HG02840 (cell line): Measurements from ENCODE around the gene PRKCZ.
"Not testable (repeated sequence)": the region's sequence is repeated elsewhere in the genome, so short reads cannot be mapped to it uniquely, and the experiment has no call there.

Experiments used
- ATAC-seq: cut with Tn5 transposase; IDR thresholded peaks from one replicate; pipeline ENCODE4 v1.9.1; 2021; ENCODE audit warnings: mild to moderate bottlenecking, moderate library complexity, moderate number of reproducible peaks; ENCODE audit not compliant: unreplicated experiment, low FRiP score

Gene PRKCZ

DNA sequence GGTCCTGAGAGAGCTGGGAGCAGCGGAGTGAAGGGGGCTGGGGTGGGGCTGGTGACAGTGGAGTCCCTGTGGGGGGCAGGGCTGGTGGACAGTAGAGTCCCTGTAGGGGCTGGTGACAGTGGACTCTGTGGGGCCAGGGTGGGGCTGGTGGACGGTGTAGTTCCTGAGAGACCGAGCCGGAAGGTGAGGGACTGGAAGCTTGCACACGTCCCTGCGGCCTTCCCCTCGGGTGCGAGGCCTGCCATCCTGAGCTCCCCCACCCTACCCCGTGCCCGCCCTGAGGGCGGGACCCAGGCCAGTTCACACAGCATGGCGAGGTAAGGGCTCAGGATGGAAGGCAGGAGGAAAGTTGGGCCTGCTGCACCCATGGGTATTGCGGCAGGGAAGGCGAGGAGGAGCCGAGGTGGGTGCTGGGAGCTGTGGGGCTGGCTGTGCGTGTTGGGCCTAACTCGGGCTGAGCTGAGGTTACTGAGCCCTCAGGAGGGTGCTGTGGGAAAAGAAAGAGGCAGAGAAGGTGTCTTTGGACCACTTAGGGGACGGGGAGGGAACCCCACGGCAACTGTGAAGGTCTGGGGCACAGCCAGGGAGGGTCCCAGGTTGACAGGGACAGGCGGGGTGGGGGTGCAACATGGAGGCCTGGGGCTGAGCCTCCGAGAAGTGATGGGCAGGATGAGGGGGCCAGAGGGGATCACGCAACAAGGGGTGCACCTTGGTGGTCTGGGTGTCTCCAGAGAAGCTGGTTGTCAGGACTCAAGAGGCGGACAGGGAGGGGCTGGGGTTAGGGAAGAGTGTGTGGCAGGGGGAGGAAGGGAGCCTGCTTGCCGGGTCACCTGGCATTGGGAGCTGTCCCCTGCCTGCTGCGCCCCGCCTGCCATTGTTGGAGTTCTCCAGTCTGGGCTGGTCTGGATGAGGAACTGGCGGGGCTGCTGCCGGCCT lies 60.8 kb downstream of the PRKCZ start:
- no peak for ATAC-seq

DNA sequence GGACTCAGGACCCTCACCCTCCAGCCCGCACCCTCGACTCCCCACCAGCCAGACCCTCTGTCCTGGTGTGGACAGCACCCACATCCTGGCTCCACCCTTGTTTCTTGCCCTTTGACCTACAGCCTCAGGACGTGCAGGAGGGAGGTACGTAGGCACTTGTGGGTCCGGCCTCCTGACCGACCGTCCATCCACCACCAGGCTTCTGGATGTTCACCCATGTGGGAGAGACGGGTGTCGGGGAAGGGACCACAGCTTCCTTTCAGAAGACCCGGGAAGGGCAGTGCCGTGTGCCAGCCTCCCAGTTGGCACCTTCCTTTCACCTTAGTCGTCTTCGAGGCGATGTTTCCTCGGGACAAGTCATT lies 61.4 kb downstream of the PRKCZ start:
- ATAC-seq: no peak

DNA sequence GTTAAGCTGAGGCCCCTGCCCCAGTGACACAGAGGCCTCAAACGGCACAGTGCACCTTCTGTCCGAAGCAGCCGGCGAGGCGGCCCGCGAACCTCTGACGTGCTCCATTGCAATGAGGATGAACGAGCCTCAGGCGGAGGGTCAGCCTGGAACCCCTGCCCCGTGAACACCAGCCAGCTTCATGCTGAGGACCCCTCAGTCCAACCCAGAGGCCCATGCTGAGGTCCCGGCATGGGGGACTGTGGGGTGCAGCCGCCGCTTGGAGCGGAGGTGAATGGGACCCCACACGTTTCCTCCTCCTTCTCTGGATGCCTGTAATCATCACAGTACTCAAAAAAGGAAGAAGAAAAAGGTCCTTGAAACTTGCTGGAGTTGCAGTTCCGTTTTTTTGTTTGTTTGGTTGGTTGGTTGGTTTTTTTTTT lies 62.1 kb downstream of the PRKCZ start:
- ATAC-seq: no peak

DNA sequence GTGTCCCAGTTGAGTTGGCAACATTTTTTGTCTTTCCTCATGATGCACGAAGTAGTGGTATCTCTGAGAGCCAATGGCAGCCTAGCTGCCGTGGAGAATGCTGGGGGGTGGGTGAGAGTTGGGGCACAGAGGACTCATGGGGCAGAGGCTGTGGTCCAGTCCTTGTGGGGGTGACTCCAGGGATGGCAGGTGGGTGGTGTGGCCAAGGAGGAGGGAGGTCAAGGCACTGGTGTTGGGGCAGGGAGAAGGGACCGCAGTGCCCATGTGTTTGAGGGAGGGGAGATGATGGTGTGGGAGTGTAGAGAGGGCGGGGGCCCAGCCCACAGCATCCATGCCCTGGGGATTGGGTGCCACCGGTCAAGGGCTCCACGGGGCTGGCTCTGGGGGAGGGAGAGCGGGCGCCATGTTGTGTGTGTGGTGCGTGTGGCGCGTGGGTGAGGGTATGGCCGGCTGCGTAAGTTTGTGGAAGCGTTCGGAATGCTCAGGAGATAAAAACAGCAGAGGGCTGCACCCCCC lies 63.5 kb downstream of the PRKCZ start:
- no peak for ATAC-seq

DNA sequence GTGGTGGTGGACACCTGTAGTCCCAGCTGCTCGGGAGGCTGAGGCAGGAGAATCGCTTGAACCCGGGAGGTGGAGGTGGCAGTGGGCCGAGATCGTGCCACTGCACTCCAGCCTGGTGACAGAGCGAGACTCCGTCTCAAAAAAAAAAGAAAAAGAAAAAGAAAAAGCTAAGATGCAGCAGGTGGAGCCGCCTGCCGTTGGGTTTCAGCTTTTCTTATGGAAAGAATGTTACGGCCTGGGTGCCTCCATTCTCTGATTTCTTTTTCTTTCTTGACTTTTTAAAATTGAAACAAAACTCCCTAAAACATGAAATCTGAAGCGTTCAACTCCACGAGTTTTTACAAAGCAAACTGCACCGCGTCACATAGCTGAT lies 64.4 kb downstream of the PRKCZ start:
- ATAC-seq: not testable (repeated sequence)

DNA sequence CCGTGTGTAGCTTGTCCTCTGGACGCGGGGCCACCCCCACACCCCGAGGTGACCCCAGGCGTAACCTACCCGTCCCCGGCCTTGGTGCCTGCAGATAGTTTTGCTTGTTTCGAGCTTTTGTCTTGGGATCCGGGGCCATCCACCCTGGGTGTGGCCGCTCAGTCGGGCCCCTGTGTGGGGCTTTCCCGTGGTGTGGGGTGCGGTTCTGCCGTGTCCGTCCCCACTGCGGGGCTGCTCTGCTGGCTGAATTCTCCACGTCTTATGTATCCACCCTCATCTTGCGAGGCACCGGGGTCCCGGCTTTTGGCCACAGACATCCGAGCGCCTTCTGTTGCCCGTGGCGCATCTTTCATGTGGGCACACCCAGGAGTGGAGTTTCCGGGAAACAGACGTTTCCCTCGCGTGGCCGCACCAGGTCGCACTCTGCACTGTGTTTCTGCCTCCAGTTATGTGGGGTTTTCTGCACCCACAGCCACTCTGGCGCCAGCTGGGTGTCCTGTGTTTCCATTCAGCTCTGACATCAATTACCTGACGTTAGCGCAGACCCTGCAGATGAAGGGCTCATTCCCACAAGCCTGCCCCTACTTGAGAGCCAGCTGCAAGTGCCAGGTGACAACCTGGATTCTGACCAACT lies 64.9 kb downstream of the PRKCZ start:
- ATAC-seq: no peak

DNA sequence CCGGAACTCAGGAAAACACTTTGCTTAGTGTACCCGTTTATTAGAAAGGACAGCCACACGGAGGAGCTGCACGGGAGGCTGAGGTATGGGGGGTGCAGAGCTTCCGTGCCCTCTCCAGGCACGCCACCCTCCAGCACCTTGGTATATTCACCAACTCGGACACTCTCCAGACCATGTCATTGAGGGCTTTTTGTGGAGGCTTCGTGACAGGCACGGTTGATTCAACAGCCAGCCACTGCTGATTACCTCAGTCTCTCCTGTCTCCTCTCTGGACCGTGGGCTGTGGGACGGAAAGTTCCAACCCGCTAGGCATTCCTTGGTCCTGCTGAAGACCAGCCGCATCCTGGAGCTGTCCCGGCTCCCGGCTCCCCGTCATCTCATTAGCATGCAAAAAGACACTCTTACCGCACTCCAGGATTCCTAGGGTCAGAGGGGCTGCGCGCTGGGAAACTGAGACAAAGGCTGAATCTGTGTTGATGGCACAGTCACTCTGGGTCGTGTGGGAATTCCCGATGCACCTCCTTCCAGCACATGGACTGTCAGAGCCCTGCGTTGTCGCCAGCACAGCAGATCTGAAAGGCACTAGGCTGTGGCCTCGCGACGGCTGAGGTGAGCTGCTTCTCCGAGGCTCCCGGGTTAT lies 65.6 kb downstream of the PRKCZ start:
- ATAC-seq: no peak

DNA sequence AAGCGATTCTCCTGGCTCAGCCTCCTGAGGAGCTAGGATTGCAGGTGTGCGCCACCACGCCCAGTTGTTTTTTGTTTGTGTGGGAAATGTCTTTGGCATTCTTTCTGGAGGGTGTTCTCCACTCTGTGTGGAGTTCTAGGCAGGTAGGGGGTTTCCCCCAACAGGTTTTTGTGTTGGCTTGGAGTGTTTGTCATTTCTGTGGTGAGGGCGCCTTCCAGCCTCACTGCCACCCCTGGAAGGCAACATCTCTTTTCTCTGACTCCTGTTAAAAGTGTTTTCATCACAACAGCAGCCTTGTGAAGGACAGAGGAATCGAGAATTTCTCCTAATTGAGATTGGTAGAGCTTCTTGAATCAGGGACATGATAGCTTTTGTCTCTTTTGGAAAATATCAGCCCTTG lies 69.7 kb downstream of the PRKCZ start:
- ATAC-seq: no peak

DNA sequence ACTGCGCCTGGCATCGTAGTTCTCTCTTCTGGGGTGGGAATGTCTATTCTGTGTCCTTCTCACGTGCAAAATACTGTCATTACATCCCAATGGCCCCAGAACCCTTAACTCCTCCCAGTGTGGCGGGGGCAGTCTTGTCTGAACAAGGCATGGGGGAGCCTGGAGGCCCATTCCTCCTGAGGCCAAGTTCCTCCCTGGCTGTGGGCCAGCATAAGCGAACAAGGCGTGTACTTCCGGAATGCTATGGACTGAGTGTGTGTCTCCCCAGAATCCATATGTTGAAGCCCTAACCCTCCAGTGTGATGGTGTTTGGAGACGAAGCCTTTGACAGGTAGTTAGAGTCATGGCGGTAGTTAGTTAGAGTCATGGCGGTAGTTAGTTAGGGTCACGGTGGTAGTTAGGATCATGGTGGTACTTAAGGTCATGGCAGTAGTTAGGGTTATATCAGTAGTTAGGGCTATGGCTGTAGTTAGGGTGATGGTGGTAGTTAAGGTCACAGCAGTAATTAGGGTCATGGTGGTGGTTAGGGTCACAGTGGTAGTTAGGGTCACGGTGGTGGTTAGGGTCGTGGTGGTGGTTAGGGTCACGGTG lies 71.0 kb downstream of the PRKCZ start:
- ATAC-seq: no peak

DNA sequence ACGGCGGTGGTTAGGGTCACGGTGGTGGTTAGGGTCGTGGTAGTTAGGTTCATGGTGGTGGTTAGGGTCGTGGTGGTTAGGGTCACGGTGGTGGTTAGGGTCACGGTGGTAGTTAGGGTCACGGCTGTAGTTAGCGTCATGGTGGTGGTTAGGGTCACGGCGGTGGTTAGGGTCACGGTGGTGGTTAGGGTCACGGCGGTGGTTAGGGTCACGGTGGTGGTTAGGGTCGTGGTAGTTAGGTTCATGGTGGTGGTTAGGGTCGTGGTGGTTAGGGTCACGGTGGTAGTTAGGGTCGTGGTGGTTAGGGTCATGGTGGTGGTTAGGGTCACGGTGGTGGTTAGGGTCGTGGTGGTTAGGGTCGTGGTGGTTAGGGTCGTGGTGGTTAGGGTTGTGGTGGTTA lies 71.6 kb downstream of the PRKCZ start:
- ATAC-seq: not testable (repeated sequence)

DNA sequence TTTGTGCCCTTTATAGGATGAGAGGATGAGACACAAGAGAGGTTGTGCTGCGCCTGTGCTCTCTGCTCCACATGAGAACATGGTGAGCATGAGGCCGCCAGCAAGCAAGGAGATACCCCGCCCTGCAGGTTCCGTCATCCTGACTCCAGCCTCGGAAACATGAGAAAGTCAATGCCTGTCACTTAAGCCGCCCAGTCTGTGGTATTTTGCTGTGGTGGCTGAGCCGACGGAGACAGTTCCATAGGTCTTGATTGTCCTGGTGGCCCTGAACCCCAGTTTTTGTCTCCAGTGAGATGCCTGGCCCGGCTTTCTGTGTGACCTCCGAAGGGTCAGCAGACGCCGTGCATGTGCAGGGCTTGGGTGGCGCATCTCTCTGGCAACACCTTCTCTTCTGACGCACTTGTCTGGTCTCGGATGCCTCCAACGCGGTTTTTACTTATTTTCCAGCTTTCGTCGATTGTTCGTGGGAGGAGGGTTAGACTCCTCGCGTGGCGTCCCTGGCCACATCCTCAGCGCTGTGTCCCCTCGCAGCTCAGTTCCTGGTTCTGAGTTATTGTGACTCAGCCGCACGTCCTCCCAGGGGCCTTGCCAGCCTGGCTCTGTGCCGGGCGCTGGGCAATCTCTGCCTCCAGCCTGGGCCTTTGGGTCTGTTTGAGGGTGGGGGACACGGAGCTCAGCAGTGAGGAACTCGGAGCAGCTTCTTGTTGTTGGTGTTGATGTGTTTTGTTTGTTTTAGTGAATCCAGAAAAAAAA lies 74.4 kb downstream of the PRKCZ start:
- ATAC-seq: no peak

DNA sequence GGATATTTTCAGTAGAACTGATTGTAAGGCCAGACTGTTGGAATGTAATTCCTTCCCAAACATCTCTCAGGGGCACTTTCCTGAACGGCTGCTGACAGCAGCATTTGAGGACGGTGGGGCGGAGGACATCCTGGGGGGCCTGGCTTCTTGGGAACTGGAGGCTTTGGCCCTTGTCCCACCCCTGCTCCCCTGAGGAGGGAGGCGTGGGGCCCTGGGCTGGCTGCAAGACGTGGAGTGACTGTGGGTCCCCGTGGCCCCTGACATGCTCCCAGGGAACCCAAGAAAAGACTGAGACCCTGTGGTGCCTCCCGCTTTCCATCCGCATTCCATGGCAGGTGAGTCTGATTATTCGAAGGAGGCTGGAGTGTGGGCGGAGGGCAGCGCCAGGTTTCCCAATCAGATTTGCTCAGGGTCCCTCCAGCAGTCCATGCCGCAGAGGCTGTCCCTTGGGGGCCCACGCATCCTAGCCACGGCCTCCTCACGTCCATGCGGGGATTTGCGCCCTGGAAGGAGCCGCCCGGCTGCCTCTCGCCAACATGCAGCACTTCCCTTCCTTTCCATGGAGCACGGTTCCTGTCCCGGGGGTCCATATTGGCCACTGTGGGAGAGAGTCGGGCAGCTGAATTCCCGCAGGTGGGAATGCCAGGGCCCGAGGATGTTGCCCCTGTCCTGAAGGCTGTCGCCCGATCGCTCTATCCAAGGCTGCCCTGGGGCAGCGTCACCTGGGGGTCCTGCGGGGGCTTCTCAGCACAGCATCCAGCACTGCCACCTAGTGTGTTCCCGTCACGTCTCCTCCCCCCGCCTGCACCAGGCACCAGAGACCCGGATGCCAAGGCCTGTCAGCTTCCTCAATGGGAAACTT lies 75.4 kb downstream of the PRKCZ start:
- no peak for ATAC-seq

DNA sequence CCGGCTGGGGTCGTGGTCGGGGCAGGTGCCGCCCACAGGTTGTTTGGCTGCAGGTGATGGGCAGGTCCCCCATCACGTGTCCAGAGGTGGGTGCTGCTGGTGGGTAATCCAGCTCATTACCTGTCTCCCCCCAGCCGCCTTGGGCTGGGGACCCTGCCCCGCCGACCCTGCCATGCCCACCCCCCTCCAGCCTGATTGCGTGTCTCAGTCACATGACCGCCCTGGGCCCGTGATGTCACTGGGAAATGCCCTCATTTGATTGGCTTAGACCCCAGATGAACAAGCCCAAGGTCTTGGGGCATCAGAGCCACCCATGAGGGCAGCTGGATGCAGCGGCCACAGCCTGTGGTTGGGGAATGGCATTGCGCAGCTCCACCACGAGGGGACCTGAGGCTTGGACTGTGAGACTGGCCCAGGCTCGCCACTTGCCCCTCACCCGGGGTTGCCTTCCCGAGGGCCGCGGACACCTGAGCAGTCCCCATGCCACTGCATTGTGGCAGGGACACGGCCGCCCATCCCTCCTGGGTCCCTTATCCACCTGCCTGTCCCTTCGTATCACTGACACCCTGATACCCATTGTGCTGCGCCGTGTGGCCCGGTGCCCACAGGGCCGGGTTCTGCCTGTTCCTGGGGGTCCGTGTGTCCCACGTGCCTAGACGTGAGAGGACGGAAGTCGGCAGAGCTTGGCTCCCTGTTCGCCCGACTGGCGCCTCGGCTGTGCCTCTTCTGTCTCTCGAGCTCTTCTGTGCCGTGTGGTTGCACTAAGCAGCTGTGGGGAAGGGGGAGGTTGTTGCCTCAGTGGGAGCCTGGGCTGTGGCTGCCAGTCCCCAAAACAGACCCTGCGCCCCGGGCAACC lies 76.3 kb downstream of the PRKCZ start:
- ATAC-seq: no peak

DNA sequence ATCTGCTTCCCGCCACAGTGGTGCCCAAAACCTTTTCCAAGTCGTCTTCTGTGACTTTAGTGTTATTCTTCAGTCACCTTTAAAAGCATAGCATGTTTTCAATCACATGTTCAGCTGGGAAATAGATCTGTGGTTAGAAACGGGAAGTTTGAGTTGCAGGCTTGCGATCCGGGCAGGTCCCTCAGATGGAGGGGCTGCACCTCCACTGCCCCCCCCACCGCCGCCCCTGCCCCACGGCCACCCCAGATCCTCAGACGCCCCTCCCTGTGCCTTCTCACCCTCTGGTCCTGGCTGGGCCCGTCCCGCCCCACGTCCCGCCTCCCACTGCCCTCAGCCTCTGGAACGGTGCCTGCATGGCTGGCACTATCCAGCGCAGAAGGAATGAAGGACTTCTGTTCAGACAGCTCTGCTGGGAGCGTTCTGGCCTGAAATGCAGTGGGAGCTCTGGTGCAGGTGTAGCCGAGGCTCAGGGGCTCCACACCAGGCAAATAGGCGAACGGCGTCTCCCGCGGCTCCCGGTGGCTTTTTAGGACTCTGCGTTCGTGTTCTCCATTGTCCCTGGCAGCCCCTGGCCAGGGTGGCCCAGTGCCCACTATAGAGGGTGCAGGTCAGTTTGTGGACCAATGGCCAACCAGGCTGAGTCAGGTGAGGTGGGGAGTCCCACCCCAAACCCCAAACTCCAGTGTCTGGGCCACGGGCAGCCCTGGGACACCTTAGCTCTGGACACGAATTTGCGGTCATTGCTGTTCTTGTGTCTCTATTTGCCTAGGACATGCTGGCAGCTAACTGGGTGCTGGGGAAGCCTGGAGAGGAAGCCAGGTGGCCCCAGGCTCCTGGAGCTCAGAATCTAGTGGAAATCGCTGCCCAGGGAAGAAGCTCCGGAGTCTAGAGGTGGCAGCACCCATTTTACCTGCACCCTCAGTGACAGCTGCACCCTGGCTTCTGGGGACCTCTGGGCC lies 77.3 kb downstream of the PRKCZ start:
- no peak for ATAC-seq

DNA sequence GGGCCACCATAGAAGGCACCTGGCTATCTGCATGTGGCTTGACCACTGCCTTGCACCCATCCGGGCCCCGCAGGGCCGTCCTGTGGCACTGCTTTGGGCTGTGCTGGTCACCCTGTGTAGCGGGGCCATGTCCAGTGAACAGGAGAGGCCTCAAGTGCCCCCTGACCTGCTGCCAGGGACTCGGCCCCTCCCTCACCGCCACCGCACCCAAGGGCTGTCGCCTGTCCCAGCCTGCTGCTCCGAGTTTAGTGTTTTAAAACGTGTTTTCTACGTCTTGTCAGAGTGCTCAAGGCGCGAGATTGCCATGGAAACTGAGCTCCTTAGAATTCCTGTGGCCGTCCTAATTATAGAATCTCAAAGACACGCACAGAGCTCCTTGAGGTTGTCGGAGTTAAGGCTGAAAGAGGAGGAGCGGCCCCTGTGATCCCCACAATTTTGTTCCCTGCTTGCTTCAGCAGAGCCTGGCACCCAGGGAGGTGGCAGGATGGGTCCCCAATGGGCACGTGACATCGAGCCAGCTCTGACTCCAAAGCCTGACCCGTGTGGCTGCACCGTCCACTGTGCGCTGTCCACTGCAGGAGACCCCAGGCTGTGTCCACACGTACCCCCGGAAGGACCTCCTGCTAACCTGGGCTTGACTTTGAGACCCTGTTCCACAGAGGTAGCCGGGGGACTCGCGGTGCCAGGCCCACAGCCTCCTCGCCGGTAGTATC lies 78.1 kb downstream of the PRKCZ start:
- ATAC-seq: no peak

DNA sequence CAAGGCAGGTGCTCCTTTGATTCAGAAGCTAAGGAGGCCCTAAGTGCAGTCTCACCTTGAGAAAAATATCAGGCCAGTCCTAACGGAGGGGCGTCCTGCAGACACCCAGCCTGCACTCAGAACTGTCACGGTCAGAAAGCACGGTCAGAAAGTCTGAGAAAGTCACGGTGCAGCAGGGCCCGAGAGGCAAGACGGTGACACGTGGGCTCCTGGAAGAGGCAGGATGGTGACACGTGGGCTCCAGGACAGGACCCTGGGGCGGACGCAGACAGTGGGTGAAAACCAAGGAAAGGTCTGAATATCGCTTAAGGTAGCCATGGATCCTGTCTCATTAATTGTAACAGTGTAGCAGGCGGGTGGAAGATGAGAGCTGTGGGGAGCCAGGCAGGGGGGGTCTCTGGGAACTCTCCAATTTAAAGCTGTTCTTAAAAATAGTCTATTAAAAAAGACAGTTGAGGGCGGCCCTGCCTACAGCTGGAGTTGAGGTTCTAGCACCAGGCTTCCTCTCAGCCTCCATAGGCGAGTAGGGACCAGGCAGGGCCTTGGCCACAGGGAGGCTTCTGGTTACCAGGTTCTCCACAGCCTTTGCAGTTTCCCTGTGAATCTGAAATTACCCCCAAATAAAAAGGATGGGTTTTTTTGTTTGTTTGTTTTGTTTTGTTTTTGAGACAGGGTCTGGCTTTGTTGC lies 79.2 kb downstream of the PRKCZ start:
- ATAC-seq: no peak
